BE2C (cell line): ENCODE measurements around the gene CRYAB. TPM values are rescaled to one million over a fixed set of nuclear protein-coding genes. Genes with fewer than 3 reads are reported as not detected.

Experiments used
- DNase-seq: peaks from one replicate; pipeline ENCODE4 v3.0.0-alpha.2; 2020
- H3K27me3 ChIP-seq: fragments of 250-450 bp; sonication (Bioruptor Pico); 2 replicates; pipeline ENCODE4 v1.5.1; 2020; ENCODE audit warnings: mild to moderate bottlenecking
- H3K36me3 ChIP-seq: fragments of 250-450 bp; sonication (Bioruptor Pico); 2 replicates; pipeline ENCODE4 v1.5.1; 2020; ENCODE audit warnings: mild to moderate bottlenecking
- H3K4me1 ChIP-seq: fragments of 250-450 bp; sonication (Bioruptor Pico); 2 replicates; pipeline ENCODE4 v1.5.1; 2020
- H3K4me3 ChIP-seq: 2 replicates; pipeline ENCODE4 v1.5.1; 2011; ENCODE audit warnings: low read depth, low read length
- H3K9me3 ChIP-seq: fragments of 250-450 bp; sonication (Bioruptor Pico); 2 replicates; pipeline ENCODE4 v1.5.1; 2020
- CTCF ChIP-seq: IDR thresholded peaks from 2 replicates; pipeline ENCODE4 v1.5.1; 2012; ENCODE audit warnings: mild to moderate bottlenecking, low read depth, low read length
- polyA plus RNA-seq: library from polyadenylated mRNA; unstranded; fragments of >200 nt; gene quantifications from one replicate; pipeline ENCODE4 v1.2.1, GENCODE V29; 2012; ENCODE audit warnings: low read depth, missing spikeins; ENCODE audit not compliant: insufficient read length, insufficient read depth

CRYAB gene, protein sequence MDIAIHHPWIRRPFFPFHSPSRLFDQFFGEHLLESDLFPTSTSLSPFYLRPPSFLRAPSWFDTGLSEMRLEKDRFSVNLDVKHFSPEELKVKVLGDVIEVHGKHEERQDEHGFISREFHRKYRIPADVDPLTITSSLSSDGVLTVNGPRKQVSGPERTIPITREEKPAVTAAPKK
- polyA plus RNA-seq, result not detected

GRCh38 chr11:111911563-111912401 is at the start of gene CRYAB:
CRYAB (minus strand) TSS chr11:111911770; CDS start chr11:111911724, 46 bp downstream.
- H3K36me3 ChIP-seq, result no peaks in the 10 kb centered on the region
- H3K27me3 ChIP-seq, result no peaks in the 10 kb centered on the region; the same call in 1 of the 2 replicates
- no peak within 1 kb of the TSS for H3K4me3 ChIP-seq
- no peak for DNase-seq
- no peak for TF ChIP-seq CTCF
- H3K4me1 ChIP-seq, result no peaks in the 10 kb centered on the region
- no peaks in the 10 kb centered on the region for H3K9me3 ChIP-seq

- Histone ChIP-seq H3K4me1 (no peaks in the 10 kb centered on the region), H3K27me3 (no peaks in the 10 kb centered on the region), H3K4me3 (no peak overlapping the region), H3K9me3 (no peaks in the 10 kb centered on the region), H3K36me3 (0 out of 2 replicates have a peak, but pooled peaks cover 6% of the 10 kb centered on the region)
- no peak for DNase-seq
- no peak for TF ChIP-seq CTCF
These were observed 49.3 kb upstream of the CRYAB start for GRCh38 chr11:111960916-111961315.

- no peaks in the 10 kb centered on the region for H3K9me3 ChIP-seq
- H3K36me3 ChIP-seq, result 0 out of 2 replicates have a peak, but pooled peaks cover 6% of the 10 kb centered on the region
- no peak overlapping the region for H3K4me3 ChIP-seq
- peak; percentile 49 for DNase-seq
- TF ChIP-seq CTCF, result no peak
- no peaks in the 10 kb centered on the region for H3K4me1 ChIP-seq
- no peaks in the 10 kb centered on the region for H3K27me3 ChIP-seq
These were observed 46.3 kb upstream of the CRYAB start for GRCh38 chr11:111957663-111958444.

- Histone ChIP-seq H3K4me3 (no peak overlapping the region), H3K27me3 (no peaks in the 10 kb centered on the region), H3K36me3 (0 out of 2 replicates have a peak, but pooled peaks cover 4% of the 10 kb centered on the region), H3K4me1 (no peaks in the 10 kb centered on the region), H3K9me3 (no peaks in the 10 kb centered on the region)
- DNase-seq, result no peak
- no peak for TF ChIP-seq CTCF
These were observed 42.6 kb upstream of the CRYAB start for GRCh38 chr11:111954154-111954553.

- Histone ChIP-seq H3K9me3 (no peaks in the 10 kb centered on the region), H3K4me3 (no peak overlapping the region), H3K27me3 (no peaks in the 10 kb centered on the region), H3K4me1 (no peaks in the 10 kb centered on the region), H3K36me3 (no peaks in the 10 kb centered on the region)
- no peak for TF ChIP-seq CTCF
- DNase-seq, result no peak
These were observed 40.0 kb upstream of the CRYAB start for GRCh38 chr11:111951565-111951964.
